ENCODE results near the gene TADA1.
"Not testable (repeated sequence)": the region's sequence is repeated elsewhere in the genome, so short reads cannot be mapped to it uniquely, and the experiment has no call there.

TADA1 gene

DNA sequence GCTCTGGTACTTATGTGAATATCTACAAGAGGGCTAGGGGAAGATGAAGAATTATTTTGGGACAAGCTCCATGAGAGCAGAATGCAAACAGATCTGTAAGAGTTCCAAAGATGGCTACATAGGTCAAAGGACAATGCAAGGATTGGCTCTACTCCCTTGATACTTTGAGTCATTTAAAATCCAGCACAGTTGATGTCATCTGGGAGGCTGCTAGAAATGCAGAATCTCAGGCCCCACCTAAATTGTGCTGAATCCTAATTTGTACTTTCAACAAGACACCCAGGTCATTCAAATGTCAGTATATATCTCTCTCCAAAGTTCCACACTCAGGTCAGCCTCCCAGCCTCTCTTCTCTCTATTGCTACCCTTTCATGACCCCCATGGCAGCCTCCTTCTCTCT, 23.7 kb upstream of the TADA1 start:
- in situ Hi-C loops (cut with MboI; ENCODE audit: low sequenced_read_pairs) = no loop called here

DNA sequence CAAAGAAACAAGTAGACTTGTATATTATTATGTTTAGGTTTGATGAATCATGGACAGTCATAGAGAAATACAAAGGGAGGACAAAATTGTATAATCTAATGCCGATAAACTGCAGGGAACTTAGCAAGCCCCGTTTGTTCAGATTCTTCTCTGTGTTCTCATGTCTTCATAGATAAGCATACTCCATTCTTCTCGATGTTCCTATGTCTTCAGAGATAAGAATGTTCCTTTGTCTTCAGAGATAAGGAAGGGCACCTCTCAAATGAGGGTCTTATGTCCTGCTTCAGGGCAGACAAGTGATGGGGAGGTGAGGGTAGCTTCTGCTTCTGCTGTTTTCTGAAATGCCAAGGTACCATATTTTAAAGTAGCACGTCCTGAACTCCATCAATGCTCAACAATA, 19.7 kb upstream of the TADA1 start:
- in situ Hi-C loops (cut with MboI; ENCODE audit: low sequenced_read_pairs) = no loop called here

DNA sequence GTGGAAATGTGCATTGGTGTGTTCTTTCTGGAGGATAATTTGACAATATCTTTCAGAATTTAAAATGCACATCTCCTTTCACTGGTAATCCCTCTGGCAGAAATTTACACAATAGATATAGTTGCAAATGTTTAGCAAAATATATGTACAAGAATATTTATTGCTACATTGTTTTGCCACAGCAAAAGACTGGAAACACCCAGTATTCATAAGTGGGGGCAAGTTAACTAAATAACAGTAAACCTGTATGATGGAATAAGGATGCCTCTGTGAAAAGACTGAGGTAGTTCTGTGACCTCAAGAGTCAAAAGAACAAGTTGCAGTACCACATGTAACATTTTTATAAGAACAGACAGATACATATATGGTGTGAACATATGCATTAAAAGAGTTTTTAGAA, 13.7 kb upstream of the TADA1 start:
- in situ Hi-C loops (cut with MboI; ENCODE audit: low sequenced_read_pairs) = no loop called here

DNA sequence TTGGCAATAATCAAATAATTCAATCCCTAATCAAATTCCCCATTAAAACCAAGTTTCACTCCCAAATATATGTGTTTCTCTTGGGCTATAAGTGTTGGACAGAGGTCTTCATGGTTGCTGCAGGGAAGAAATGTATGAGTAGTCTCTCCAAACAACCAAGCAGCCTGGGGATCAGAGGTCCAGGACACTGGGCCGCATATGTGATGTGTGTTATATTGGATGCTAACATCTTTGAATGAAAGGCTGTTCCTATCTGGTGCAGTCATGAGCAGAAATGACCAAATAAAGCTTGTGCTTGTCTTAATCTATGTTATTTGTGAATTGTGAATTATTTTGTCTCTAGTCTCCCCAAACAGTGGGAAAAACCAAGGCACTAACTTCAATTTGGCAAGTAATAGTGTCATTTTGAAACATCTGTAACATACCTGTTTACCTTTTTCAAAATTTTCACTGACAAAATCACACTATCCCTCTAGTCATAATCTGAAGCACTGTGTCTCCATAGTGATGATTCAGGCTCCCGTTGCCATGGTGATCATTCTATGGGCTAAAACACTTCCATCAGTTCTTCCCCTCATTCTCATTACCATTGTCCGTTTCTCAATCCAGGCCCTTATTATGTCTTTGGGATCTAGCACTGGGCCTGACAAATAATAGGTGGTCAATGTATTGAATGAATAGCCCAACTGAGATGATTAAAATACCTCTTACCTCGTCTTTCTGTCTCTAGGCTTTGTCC, 12.5 kb upstream of the TADA1 start:
- in situ Hi-C loops (cut with MboI; ENCODE audit: low sequenced_read_pairs) = no loop called here

DNA sequence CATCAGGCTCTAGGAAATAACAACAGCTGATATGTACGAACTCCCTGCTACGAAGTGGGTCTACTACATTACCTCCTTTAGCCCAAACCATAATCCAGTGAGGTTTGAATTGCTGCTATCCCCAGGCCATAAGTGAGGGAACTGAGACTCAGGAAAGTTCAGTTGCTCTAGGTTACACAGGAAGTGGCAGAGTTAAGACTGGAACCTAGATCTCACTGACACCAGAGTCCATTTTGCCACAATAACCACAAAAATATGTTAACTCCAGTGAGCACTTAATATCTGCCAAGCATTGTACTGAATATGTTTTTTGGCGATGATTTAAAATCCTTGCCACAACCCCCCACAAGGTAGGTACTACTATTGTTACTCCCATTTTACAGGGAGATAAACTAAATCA, 8.9 kb upstream of the TADA1 start:
- in situ Hi-C loops (cut with MboI; ENCODE audit: low sequenced_read_pairs) = no loop called here

DNA sequence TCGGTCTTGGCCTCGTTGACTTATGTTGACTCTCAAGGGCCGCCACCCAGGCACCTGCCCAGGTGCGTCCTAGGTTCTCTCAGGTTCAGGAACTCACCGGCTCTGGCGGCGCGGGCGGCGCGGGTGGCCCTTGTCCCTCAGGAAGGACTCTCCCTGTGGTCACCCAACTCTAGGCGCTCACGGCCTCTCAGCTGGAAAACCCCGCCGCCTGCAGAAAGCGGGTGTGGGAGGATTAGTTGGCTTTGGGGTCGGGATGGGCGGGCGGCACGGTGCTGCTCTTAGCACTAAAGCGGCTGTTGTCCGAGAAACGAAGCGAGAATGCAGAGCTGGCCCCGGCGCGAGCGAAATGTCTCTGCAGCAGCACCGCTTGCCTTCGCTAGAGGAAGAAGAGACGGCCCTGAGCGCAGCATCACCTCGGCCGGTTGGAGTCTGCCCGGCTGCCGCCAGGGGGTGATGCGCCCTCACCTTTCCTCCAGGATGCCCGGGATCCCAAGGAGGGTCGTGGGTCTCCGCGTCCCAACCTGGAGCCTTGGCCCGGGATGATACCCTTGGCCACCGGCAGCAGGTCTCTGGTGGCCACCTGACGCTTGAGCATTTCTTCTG, 8.1 kb upstream of the TADA1 start:
- in situ Hi-C loops (cut with MboI; ENCODE audit: low sequenced_read_pairs) = no loop called here

DNA sequence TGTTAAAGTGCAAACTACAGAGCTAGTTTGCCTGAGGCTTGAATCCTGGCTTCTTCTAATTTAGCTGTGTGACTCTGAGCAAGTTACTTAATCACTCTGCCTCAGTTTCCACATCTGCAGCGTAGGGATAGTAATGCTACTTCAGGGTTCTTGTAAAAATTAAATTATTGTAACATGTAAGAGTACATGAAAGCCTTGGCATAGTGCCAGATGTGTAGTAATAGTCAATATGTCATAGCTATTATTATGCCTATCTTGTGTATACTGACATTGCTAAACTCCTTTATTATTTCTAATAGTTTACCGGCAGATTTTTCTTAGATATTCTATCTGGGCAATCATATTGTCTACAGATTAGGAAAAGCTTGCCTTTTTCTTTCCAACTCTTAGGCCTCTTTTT, 6.8 kb upstream of the TADA1 start:
- in situ Hi-C loops (cut with MboI; ENCODE audit: low sequenced_read_pairs) = no loop called here

DNA sequence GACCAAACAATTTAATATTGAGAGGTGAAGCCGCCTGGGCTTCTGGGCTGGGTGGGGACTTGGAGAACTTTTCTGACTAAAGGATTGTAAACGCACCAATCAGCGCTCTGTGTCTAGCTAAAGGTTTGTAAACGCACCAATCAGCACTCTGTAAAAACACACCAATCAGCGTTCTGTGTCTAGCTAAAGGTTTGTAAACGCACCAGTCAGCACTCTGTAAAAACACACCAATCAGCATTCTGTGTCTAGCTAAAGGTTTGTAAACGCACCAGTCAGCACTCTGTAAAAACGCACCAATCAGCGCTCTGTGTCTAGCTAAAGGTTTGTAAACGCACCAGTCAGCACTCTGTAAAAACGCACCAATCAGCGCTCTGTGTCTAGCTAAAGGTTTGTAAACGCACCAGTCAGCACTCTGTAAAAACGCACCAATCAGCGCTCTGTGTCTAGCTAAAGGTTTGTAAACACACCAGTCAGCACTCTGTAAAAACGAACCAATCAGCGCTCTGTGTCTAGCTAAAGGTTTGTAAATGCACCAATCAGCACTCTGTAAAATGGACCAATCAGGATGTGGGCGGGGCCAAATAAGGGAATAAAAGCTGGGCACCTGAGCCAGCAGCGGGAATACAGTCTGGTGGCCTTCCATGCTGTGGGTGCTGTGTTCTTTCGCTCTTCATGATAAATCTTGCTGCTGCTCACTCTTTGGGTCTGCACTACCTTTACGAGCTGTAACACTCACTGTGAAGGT, 2.3 kb upstream of the TADA1 start:
- in situ Hi-C loops (cut with MboI; ENCODE audit: low sequenced_read_pairs) = not testable (repeated sequence)

DNA sequence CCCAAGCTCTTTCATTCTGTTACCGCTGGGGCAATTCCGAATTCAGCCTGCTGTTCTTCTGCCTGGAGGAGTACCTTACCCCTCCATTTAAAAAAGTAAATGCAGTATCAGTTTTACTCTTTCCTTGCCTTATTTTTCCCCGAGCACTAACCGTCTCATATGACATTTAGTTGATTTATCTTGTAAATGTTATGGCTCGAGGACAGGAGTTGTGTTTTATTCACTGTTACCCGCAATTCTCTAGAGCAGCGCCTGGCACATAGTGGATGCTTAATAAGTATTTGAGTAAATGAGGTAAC, 425 bp upstream of the TADA1 start:
- in situ Hi-C loops (cut with MboI; ENCODE audit: low sequenced_read_pairs) = no loop called here

DNA sequence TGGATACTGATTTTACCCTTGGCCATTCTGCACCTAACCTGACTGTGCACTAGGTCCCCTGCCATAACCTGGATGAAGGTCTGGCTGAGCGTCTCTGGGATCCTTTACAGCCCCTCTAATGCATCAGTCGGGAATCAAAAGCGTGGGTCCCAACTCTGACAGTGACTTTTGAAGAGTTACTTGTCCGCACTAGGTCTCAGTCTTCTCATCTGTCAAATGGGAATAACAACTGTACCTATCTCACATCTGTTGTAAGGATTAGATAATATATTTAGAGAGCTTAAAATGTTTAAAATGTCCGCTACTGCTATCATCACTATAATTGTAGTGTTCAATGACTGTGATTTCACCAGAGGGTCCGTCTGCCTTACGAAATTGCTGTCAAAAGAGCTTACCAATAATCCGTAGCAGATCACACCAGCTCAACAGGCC, 746 bp downstream of the TADA1 start:
- in situ Hi-C loops (cut with MboI; ENCODE audit: low sequenced_read_pairs) = no loop called here

DNA sequence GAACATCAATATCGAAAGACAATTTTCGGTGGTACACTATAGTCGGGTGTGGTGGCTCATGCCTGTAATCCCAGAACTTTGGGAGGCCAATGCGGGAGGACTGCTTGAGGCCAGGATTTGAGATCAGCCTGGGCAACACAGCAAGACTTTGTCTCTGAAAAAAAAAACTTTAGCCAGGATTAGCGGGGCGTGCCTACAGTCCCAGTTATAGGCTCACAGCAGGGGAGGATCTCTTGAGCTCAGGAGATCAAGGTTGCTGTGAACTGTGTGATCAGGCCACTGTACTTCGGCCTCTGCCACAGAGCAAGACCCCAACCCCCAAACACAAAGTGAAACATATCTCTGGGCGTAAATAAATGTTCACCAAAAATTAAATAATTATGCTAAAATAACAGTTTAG, 1.6 kb downstream of the TADA1 start:
- in situ Hi-C loops (cut with MboI; ENCODE audit: low sequenced_read_pairs) = no loop called here

DNA sequence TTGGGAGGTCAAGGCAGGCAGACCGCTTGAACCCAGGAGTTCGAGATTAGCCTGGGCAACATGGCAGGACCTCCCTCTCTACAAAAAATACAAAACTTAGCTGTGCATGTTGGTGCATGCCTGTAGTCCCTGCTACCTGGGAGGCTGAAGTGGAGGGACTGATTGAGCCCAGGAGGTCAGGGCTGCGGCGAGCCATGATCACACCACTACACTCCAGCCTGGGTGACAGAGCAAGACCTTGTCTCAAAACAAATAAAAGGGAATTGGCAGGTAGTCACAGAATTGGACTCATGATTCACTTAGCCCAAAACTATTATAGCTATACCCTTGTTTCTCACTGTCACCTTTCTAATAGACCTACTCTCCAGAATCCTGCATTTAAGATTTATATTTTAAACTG, 5.5 kb downstream of the TADA1 start:
- in situ Hi-C loops (cut with MboI; ENCODE audit: low sequenced_read_pairs) = no loop called here

DNA sequence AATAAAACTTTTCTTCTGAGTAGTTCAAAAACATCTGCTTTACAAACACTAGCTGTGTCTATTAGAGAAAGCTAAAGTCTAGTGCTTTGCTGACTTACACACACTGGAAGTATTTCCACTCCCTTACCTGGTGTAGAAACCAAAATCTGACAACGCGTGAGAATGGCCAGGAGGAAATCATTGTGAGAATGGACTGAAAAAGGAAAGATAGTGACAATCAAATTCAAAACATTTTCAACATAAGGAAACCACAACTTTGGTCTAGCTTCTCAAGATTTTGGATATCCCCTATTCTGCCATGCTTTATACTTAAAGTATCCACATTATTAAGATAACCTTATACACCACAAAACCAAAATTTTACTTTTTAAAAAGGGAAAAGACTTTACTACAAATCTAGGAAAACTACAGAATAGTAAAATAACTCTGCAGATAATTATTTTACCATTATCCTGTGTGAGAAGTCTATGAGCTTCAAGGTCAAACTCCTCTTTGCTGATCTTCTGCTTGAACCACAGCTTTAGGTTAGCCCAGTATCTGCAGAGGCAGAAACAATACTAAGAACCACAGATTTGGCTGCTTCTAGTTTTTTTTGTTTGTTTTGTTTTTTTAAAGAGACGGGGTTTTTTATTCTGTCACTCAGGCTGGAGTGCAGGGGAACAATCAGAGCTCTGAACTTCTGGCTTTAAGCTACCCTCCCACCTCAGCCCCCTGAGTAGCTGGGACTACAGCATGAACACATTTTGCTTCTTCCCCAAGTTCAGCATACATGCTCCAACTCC, 6.6 kb downstream of the TADA1 start:
- in situ Hi-C loops (cut with MboI; ENCODE audit: low sequenced_read_pairs) = no loop called here

DNA sequence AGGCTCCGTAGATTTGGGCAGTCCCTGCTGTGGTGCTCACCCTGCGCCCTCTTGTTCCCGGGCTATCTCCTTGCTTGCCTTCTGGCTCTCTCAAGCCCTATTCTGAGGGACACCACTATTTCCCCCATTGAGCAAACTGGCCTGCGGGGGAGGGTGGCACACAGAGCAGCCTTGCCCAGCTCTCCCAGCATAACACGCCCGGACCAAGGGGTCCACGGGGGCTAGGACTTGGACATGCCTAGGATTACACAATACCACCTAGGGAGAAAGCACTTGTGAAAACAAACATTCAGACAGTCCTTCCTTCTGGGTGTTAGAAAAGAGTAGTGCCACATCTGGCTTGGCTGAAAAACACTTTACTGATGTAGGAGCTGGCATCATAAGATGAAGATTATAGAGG, 7.4 kb downstream of the TADA1 start:
- in situ Hi-C loops (cut with MboI; ENCODE audit: low sequenced_read_pairs) = no loop called here

DNA sequence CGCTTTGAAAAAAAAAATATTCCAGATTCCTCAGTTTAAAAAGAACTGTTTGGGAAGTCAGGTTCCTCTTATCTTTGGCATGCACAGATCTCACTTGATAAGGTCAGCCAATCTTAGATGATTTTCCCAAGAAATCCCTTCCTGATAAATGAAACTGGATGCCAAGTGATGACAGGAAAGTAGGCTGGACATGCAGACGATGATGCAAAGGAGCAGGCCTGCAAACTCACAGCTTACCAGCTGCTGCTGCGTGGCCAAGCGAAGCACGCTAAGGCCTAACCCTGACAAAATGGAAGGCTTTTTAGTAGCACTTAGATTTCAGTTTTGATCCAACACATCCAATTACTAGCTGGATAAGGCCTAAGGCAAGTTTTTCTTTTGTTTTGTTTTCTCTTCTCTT, 10.1 kb downstream of the TADA1 start:
- in situ Hi-C loops (cut with MboI; ENCODE audit: low sequenced_read_pairs) = no loop called here

DNA sequence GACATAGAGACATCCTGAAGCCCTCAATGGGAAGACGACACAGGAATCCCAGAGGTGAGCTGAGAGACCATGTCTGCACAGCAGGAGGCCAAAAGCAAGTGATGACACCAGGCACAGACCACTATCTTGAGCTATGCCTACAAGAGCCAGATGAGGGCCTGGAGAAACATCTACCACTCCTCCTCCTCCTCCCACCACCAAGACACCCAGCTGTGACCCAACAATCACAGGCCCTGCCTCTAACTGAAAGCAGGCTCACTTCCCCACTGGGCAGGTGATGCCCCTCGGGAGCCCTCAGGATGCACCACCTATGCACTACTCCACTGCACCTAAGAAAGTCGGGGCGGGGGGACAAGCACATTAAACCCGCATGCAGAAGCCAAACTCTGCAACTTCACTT, 16.5 kb downstream of the TADA1 start:
- in situ Hi-C loops (cut with MboI; ENCODE audit: low sequenced_read_pairs) = no loop called here

DNA sequence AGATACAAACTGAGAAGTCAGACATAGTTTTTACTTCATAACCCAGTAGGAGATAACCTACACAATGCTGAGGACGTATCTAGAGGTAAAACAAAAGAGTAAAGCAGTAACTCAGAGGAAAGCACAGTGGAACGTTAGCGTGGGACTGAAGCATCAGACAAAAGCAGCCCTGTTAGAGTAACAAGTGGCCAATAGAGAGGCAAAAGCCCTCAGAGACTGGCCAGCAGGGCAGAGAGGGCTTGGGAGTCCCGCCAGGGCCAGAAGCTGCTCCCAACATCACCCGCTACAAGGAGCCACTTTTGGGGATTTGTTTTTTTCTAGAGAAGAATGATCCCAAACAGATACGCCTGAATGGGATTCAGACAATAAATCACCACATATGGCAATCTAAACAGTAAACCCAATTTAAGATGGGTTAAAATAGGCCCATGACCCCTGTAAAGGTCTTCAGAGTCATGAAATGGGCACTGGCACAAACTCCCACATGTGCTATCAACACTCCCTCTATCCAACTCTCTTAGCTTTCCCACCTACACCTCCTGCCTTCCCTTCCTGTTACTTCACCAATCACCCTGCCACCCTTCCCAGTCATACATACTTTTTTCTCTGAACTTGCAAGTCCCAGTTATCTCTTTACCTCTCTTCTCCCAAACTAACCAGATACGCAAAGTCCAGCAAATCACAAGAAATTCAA, 17.2 kb downstream of the TADA1 start:
- in situ Hi-C loops (cut with MboI; ENCODE audit: low sequenced_read_pairs) = no loop called here

DNA sequence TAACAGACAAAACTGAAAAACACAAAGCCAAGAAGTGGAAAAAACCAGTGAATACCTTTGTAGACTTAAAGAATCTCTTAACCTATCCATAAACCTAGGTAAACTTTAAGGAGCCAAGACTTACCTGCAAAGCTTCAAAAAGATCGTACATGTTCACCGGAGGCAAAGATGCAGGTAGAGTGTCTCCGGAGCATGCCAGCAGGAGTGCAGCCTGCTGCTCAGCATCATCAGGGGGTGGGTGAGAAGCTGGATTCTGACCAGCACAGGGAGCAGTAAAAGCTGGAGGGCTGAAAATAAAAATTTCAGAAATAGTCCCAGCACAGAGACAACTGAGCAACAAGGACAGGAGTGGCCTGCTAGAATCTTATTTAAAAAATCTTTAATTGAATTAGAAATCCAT, 18.1 kb downstream of the TADA1 start:
- in situ Hi-C loops (cut with MboI; ENCODE audit: low sequenced_read_pairs) = no loop called here

DNA sequence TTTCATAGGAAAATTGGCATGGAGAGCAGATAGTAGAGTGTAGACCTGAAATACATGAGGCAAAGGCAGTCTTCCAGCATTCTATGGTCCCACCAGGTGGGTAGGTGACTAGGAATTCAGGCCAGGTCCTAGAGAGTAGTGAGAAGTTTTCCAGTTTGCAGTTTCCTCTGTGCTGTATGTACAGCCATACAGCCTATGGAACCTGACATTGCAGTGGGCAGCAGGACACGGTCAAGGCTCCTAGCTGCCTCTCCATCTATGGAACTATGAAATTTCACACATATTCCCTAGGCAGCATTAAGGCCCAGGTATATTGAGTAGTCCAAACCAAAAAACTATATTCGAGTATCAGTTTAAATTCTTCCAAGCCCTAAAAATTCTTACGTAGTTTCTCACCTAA, 20.5 kb downstream of the TADA1 start:
- in situ Hi-C loops (cut with MboI; ENCODE audit: low sequenced_read_pairs) = no loop called here

DNA sequence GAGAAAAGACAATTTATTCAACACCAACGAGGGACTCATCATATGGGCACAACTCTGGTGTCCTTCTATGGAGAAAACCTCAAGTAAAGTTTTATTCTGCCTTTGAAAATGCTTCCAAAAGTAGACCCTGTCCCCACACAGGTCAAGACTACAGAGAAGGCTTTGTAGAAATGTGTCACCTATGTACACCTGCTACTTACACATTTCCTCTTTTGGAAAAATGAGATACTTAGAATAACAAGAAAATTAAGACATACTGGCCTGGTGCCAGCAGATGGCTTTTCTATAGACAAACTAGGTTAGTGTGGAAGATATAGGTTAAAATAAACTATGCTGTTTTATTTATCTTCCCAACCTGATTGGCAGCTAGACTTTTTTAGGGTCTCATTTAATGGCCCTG, 23.1 kb downstream of the TADA1 start:
- in situ Hi-C loops (cut with MboI; ENCODE audit: low sequenced_read_pairs) = no loop called here

DNA sequence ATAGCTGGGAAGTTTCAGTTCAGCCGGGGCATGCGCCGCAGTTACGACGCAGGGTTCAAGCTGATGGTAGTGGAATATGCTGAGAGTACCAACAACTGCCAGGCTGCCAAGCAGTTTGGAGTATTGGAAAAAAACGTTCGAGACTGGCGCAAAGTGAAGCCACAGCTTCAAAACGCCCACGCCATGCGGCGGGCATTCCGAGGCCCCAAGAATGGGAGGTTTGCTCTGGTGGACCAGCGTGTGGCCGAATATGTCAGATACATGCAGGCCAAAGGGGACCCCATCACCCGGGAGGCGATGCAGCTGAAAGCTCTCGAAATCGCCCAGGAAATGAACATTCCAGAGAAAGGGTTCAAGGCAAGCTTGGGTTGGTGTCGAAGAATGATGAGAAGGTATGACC, 26.9 kb downstream of the TADA1 start:
- in situ Hi-C loops (cut with MboI; ENCODE audit: low sequenced_read_pairs) = no loop called here

Data from HL-60/S4 treated with phorbol 12-myristate 13-acetate at 8.2 ng/mL for 4 days and 3 days (cell line).